ENCODE data around the gene APC2. TPM values are rescaled to one million over a fixed set of nuclear protein-coding genes. Genes with fewer than 3 reads are reported as not detected.
A peak's percentile ranks its signal among the peaks of the same experiment; 100 is the strongest.

APC2 gene
- polyA plus RNA-seq, 4 donors, result 0.58 to 2.1 (median 0.81) TPM; not detected in 1

DNA sequence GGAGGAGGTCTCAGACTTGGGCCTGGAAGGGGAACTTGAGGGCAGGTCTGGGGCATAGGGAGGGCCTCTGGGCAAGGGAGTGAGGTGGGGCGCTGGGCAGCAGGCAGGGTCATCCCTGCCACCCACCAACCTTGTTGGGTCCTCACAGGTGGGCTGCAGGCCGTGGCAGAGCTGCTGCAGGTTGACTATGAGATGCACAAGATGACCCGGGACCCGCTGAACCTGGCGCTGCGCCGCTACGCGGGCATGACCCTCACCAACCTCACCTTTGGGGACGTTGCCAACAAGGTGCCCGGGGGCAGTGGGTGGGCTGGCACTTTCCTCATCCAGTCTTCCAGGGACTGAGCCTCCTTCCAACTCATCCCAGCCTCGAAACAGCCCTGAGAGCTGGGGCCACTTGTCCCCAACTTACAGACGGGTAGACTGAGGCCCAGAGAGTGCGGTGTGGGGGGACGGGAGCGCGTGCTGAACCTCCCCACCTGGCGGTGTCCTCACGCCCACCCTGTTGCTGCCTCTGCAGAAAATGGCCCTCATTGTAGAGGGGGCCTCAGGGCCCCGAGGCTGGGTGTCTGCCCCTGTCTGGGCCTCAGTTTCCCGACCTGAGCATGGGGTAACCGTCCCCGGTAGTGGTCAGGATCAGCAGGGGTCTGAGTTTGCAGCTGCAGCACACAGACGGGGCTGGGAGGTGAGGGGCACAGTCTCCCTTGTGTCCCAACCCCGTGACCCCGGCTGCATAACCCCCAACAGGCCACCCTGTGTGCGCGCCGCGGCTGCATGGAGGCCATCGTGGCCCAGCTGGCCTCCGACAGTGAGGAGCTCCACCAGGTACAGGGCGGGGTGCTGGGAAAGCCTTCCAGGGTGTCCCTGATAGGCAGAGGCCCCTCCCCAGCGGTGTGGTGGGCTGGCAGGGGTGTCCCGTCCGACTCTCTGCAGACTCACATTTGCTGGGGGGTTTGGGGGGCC is 10.4 kb downstream of the APC2 start:
- FAIRE-seq (no peak), DNase-seq (no peak)
- WGBS, 3 donors, result 90 to 93% (median 90%) methylated on average over 31 to 36 of the region's 36 CpGs

DNA sequence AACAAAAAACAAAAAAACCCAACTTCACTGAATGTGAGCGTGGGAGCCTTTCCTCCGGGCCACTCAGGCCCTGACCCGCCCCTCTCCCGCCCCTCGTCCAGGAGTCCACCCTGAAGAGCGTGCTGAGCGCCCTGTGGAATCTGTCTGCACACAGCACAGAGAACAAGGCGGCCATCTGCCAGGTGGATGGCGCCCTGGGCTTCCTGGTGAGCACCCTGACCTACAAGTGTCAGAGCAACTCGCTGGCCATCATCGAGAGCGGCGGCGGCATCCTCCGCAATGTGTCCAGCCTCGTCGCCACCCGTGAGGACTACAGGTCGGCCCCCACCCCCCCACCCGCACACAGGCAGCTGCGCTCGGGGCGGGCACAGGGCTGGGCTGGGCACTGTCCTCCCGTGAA is 11.9 kb downstream of the APC2 start:
- H3K27me3 ChIP-seq (ENCODE audit: control insufficient read depth in 3 of 3, insufficient read depth in 3 of 3, low read length in 3 of 3), result peaks cover 7 to 53% (median 18%) of the 10 kb centered on the region in 3 donors

More for the DNA sequence above, 10.4 kb downstream of the APC2 start:
- Histone ChIP-seq H3K36me3 (ENCODE audit: control insufficient read depth in 3 of 3, insufficient read depth in 2 of 3, low read depth in 1 of 3, low read length in 3 of 3) (peaks cover 0 to 18% (median 0%) of the 10 kb centered on the region in 3 donors), H3K9me3 (ENCODE audit: control insufficient read depth in 2 of 2, insufficient read depth in 1 of 2, low read depth in 1 of 2, low read length in 1 of 2) (no peaks in the 10 kb centered on the region), H3K27ac (ENCODE audit: low read depth in 1 of 3, low read length in 2 of 3) (no peak overlapping the region), H3K27me3 (ENCODE audit: control insufficient read depth in 3 of 3, insufficient read depth in 3 of 3, low read length in 3 of 3) (peaks cover 5 to 54% (median 12%) of the 10 kb centered on the region in 3 donors), H3K4me3 (ENCODE audit: low read depth in 1 of 3, low read length in 3 of 3) (no peak overlapping the region), H3K4me1 (ENCODE audit: control insufficient read depth in 3 of 3, insufficient read depth in 2 of 3, low read depth in 1 of 3, low read length in 2 of 3) (peaks cover 0 to 11% (median 0%) of the 10 kb centered on the region in 3 donors)

DNA sequence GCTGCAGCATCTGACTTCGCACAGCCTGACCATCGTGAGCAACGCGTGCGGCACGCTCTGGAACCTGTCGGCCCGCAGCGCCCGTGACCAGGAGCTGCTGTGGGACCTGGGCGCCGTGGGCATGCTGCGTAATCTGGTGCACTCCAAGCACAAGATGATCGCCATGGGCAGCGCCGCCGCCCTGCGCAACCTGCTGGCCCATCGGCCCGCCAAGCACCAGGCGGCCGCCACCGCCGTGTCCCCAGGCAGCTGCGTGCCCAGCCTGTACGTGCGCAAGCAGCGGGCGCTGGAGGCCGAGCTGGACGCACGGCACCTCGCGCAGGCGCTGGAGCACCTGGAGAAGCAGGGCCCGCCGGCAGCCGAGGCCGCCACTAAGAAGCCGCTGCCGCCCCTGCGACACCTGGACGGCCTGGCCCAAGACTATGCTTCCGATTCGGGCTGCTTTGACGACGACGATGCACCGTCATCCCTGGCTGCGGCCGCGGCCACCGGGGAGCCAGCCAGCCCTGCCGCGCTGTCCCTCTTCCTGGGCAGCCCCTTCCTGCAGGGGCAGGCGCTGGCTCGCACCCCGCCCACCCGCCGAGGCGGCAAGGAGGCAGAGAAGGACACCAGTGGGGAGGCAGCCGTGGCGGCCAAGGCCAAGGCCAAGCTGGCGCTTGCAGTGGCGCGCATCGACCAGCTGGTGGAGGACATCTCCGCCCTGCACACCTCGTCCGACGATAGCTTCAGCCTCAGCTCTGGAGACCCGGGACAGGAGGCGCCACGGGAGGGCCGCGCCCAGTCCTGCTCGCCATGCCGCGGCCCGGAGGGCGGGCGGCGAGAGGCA is 15.5 kb downstream of the APC2 start:
- Histone ChIP-seq H3K4me1 (ENCODE audit: control insufficient read depth in 3 of 3, insufficient read depth in 2 of 3, low read depth in 1 of 3, low read length in 2 of 3) (peaks cover 5 to 24% (median 8%) of the 10 kb centered on the region in 3 donors), H3K27me3 (ENCODE audit: control insufficient read depth in 3 of 3, insufficient read depth in 3 of 3, low read length in 3 of 3) (peaks cover 27 to 54% (median 36%) of the 10 kb centered on the region in 3 donors), H3K4me3 (ENCODE audit: low read depth in 1 of 3, low read length in 3 of 3) (peak overlapping the region in 1 of 3 donors; percentile 35), H3K27ac (ENCODE audit: low read depth in 1 of 3, low read length in 2 of 3) (no peak overlapping the region), H3K9me3 (ENCODE audit: control insufficient read depth in 2 of 2, insufficient read depth in 1 of 2, low read depth in 1 of 2, low read length in 1 of 2) (no peaks in the 10 kb centered on the region), H3K36me3 (ENCODE audit: control insufficient read depth in 3 of 3, insufficient read depth in 2 of 3, low read depth in 1 of 3, low read length in 3 of 3) (peaks cover 0 to 11% (median 0%) of the 10 kb centered on the region in 3 donors)
- WGBS, 3 donors, result 31 to 40% (median 32%) methylated on average over 63 to 83 of the region's 83 CpGs
- peak; percentile 81 to 85 for DNase-seq
- FAIRE-seq, result no peak

More for the DNA sequence above, 11.9 kb downstream of the APC2 start:
- H3K27ac ChIP-seq (ENCODE audit: low read depth in 1 of 3, low read length in 2 of 3), result no peak overlapping the region
- H3K4me3 ChIP-seq (ENCODE audit: low read depth in 1 of 3, low read length in 3 of 3), result no peak overlapping the region
- H3K36me3 ChIP-seq (ENCODE audit: control insufficient read depth in 3 of 3, insufficient read depth in 2 of 3, low read depth in 1 of 3, low read length in 3 of 3), result peaks cover 0 to 18% (median 0%) of the 10 kb centered on the region in 3 donors
- DNase-seq, result no peak
- WGBS, 3 donors, result 91 to 95% (median 92%) methylated on average over 24 of the region's 24 CpGs
- peaks cover 0 to 7% (median 0%) of the 10 kb centered on the region in 3 donors for H3K4me1 ChIP-seq (ENCODE audit: control insufficient read depth in 3 of 3, insufficient read depth in 2 of 3, low read depth in 1 of 3, low read length in 2 of 3)
- no peaks in the 10 kb centered on the region for H3K9me3 ChIP-seq (ENCODE audit: control insufficient read depth in 2 of 2, insufficient read depth in 1 of 2, low read depth in 1 of 2, low read length in 1 of 2)
- no peak for FAIRE-seq

DNA sequence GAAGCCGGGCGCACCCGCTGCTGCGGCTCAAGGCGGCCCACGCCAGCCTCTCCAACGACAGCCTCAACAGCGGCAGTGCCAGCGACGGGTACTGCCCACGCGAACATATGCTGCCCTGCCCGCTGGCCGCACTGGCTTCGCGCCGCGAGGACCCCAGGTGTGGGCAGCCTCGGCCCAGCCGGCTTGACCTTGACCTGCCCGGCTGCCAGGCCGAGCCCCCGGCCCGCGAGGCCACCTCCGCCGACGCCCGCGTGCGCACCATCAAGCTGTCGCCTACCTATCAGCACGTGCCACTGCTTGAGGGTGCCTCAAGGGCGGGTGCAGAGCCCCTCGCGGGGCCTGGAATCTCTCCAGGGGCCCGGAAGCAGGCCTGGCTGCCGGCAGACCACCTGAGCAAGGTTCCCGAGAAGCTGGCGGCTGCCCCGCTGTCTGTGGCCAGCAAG is 16.1 kb downstream of the APC2 start:
- Histone ChIP-seq H3K27me3 (ENCODE audit: control insufficient read depth in 3 of 3, insufficient read depth in 3 of 3, low read length in 3 of 3) (peaks cover 30 to 59% (median 38%) of the 10 kb centered on the region in 3 donors), H3K27ac (ENCODE audit: low read depth in 1 of 3, low read length in 2 of 3) (no peak overlapping the region), H3K9me3 (ENCODE audit: control insufficient read depth in 2 of 2, insufficient read depth in 1 of 2, low read depth in 1 of 2, low read length in 1 of 2) (no peaks in the 10 kb centered on the region), H3K4me3 (ENCODE audit: low read depth in 1 of 3, low read length in 3 of 3) (no peak overlapping the region), H3K4me1 (ENCODE audit: control insufficient read depth in 3 of 3, insufficient read depth in 2 of 3, low read depth in 1 of 3, low read length in 2 of 3) (peaks cover 5 to 29% (median 8%) of the 10 kb centered on the region in 3 donors), H3K36me3 (ENCODE audit: control insufficient read depth in 3 of 3, insufficient read depth in 2 of 3, low read depth in 1 of 3, low read length in 3 of 3) (peaks cover 0 to 5% (median 0%) of the 10 kb centered on the region in 3 donors)
- no peak for FAIRE-seq
- WGBS, 3 donors, result 37 to 45% (median 42%) methylated on average over 31 to 41 of the region's 41 CpGs
- no peak for DNase-seq

DNA sequence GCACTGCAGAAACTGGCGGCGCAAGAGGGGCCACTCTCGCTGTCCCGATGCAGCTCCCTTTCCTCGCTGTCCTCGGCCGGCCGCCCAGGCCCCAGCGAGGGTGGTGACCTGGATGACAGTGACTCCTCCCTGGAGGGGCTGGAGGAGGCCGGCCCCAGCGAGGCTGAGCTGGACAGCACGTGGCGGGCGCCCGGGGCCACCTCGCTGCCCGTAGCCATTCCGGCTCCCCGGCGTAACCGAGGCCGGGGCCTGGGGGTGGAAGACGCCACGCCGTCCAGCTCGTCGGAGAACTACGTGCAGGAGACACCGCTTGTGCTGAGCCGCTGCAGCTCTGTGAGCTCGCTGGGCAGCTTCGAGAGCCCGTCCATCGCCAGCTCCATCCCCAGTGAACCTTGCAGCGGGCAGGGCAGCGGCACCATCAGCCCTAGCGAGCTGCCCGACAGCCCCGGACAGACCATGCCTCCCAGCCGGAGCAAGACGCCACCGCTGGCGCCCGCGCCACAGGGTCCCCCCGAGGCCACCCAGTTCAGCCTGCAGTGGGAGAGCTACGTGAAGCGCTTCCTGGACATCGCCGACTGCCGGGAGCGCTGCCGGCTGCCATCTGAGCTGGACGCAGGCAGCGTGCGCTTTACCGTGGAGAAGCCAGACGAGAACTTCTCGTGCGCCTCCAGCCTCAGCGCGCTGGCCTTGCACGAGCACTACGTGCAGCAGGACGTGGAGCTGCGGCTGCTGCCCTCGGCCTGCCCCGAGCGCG is 16.7 kb downstream of the APC2 start:
- H3K27me3 ChIP-seq (ENCODE audit: control insufficient read depth in 3 of 3, insufficient read depth in 3 of 3, low read length in 3 of 3), result peaks cover 33 to 65% (median 41%) of the 10 kb centered on the region in 3 donors
- H3K36me3 ChIP-seq (ENCODE audit: control insufficient read depth in 3 of 3, insufficient read depth in 2 of 3, low read depth in 1 of 3, low read length in 3 of 3), result peaks cover 0 to 3% (median 0%) of the 10 kb centered on the region in 3 donors
- H3K27ac ChIP-seq (ENCODE audit: low read depth in 1 of 3, low read length in 2 of 3), result no peak overlapping the region
- H3K4me3 ChIP-seq (ENCODE audit: low read depth in 1 of 3, low read length in 3 of 3), result no peak overlapping the region
- DNase-seq (peak in 1 of 2 donors; percentile 48), FAIRE-seq (no peak)
- H3K4me1 ChIP-seq (ENCODE audit: control insufficient read depth in 3 of 3, insufficient read depth in 2 of 3, low read depth in 1 of 3, low read length in 2 of 3), result peaks cover 8 to 35% (median 8%) of the 10 kb centered on the region in 3 donors
- 27 to 35% (median 31%) methylated on average over 67 to 70 of the region's 70 CpGs for WGBS, 3 donors
- no peaks in the 10 kb centered on the region for H3K9me3 ChIP-seq (ENCODE audit: control insufficient read depth in 2 of 2, insufficient read depth in 1 of 2, low read depth in 1 of 2, low read length in 1 of 2)

DNA sequence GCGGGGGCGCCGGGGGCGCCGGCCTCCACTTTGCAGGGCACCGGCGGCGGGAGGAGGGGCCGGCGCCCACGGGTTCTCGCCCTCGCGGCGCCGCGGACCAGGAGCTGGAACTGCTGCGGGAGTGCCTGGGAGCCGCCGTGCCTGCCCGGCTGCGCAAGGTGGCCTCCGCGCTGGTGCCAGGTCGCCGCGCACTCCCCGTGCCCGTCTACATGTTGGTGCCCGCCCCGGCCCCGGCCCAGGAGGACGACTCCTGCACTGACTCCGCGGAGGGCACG is 17.2 kb downstream of the APC2 start:
- Histone ChIP-seq H3K27ac (ENCODE audit: low read depth in 1 of 3, low read length in 2 of 3) (no peak overlapping the region), H3K36me3 (ENCODE audit: control insufficient read depth in 3 of 3, insufficient read depth in 2 of 3, low read depth in 1 of 3, low read length in 3 of 3) (no peaks in the 10 kb centered on the region), H3K27me3 (ENCODE audit: control insufficient read depth in 3 of 3, insufficient read depth in 3 of 3, low read length in 3 of 3) (peaks cover 33 to 70% (median 41%) of the 10 kb centered on the region in 3 donors), H3K4me3 (ENCODE audit: low read depth in 1 of 3, low read length in 3 of 3) (no peak overlapping the region), H3K4me1 (ENCODE audit: control insufficient read depth in 3 of 3, insufficient read depth in 2 of 3, low read depth in 1 of 3, low read length in 2 of 3) (peaks cover 8 to 40% (median 8%) of the 10 kb centered on the region in 3 donors), H3K9me3 (ENCODE audit: control insufficient read depth in 2 of 2, insufficient read depth in 1 of 2, low read depth in 1 of 2, low read length in 1 of 2) (no peaks in the 10 kb centered on the region)
- DNase-seq, result peak in 1 of 2 donors; percentile 33
- no peak for FAIRE-seq
- 0 to 4% (median 3%) methylated on average over 17 to 36 of the region's 36 CpGs for WGBS, 3 donors

DNA sequence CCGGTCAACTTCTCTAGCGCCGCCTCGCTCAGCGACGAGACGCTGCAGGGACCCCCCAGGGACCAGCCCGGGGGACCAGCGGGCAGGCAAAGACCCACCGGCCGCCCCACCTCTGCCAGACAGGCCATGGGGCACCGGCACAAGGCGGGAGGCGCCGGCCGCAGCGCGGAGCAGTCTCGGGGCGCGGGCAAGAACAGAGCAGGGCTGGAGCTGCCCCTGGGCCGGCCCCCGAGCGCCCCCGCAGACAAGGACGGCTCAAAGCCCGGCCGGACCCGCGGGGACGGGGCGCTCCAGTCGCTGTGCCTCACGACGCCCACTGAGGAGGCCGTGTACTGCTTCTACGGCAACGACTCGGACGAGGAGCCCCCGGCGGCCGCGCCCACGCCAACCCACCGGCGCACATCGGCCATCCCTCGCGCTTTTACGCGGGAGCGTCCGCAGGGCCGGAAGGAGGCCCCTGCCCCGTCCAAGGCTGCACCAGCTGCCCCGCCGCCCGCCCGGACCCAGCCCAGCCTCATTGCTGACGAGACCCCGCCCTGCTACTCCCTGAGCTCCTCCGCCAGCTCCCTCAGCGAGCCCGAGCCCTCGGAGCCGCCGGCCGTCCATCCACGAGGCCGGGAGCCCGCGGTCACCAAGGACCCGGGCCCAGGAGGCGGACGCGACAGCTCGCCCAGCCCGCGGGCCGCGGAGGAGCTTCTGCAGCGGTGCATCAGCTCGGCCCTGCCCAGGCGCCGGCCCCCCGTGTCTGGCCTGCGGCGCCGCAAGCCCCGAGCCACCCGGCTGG is 17.8 kb downstream of the APC2 start:
- 2 to 5% (median 4%) methylated on average over 66 to 92 of the region's 92 CpGs for WGBS, 3 donors
- no peaks in the 10 kb centered on the region for H3K9me3 ChIP-seq (ENCODE audit: control insufficient read depth in 2 of 2, insufficient read depth in 1 of 2, low read depth in 1 of 2, low read length in 1 of 2)
- no peak overlapping the region for H3K27ac ChIP-seq (ENCODE audit: low read depth in 1 of 3, low read length in 2 of 3)
- H3K36me3 ChIP-seq (ENCODE audit: control insufficient read depth in 3 of 3, insufficient read depth in 2 of 3, low read depth in 1 of 3, low read length in 3 of 3), result no peaks in the 10 kb centered on the region
- DNase-seq (no peak), FAIRE-seq (no peak)
- peak overlapping the region in 1 of 3 donors; percentile 43 for H3K4me3 ChIP-seq (ENCODE audit: low read depth in 1 of 3, low read length in 3 of 3)
- peaks cover 33 to 76% (median 41%) of the 10 kb centered on the region in 3 donors for H3K27me3 ChIP-seq (ENCODE audit: control insufficient read depth in 3 of 3, insufficient read depth in 3 of 3, low read length in 3 of 3)
- peaks cover 8 to 44% (median 8%) of the 10 kb centered on the region in 3 donors for H3K4me1 ChIP-seq (ENCODE audit: control insufficient read depth in 3 of 3, insufficient read depth in 2 of 3, low read depth in 1 of 3, low read length in 2 of 3)

Measured in small intestine (tissue), 7 donors.